ENCODE results near the gene CAMKMT. TPM values are rescaled to one million over a fixed set of nuclear protein-coding genes. Genes with fewer than 3 reads are reported as not detected.

Gene CAMKMT
- total and polyA plus RNA-seq, 2 donors (not counting 1 experiment from before 2014, with no cell fraction given) = 6.2 to 23.3 TPM

DNA sequence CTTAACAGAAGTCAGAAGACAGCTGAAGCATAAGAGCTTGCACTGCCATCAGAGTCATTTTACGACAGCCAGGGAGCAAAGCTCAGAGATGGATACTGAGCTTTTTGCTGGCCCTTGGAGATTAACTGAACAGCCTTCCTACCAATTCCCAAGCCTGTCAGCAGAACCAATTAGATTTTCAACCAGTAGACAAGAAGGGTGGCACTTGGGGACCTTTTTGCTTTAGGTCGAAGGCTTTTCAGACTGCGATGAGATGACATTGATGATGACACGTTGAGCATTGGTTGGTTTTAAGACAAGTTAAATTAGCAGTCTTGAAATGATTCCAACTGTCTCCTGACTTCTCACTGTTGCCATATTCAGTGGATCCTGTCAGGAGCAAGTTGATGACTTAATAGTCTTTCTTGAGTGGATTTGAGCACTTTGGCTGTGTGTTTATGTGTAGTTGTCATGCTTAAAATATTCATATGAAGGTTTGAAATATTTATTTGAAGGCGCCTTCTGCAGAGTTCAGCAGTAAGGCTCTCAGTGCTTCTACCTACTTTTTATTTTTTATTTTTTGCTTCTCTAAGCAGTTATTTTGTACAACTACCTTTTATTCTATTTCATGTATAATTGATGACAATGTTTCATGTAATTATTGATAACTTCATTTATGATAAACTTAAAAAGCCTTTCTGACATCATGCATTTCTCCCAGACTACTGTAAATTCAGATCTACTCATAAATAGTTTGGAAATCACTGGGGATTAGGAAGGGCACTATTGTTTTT, 256.7 kb downstream of the CAMKMT start:
- Histone ChIP-seq H3K36me3 (replicated peaks in 1 of 2; ENCODE audit: control extremely low read depth in 1 of 2, control insufficient read depth in 1 of 2, extremely low read depth in 1 of 2, insufficient read depth in 2 of 2, low read length in 1 of 2) (no peaks in the 10 kb centered on the region), H3K4me3 (ENCODE audit: control extremely low read depth in 1 of 5, extremely low read depth in 1 of 5, insufficient read depth in 1 of 5, low read depth in 2 of 5, low read length in 4 of 5) (no peak overlapping the region), H3K27ac (ENCODE audit: low read length in 2 of 2) (no peak overlapping the region), H3K79me2 (ENCODE audit: control insufficient read depth, insufficient read depth, low read length) (no peaks in the 10 kb centered on the region), H3K9ac (ENCODE audit: low read length) (no peak overlapping the region), H3K4me2 (replicated peaks; ENCODE audit: low read depth, low read length, poor library complexity, severe bottlenecking) (no peak overlapping the region), H3K4me1 (ENCODE audit: control insufficient read depth in 2 of 2, insufficient read depth in 2 of 2, low read length in 2 of 2) (peaks cover 4 to 26% of the 10 kb centered on the region in 2 donors), H3K9me3 (ENCODE audit: control extremely low read depth in 1 of 3, control insufficient read depth in 2 of 3, insufficient read depth in 1 of 3, low read length in 2 of 3) (peaks cover 0 to 3% (median 0%) of the 10 kb centered on the region in 3 donors), H4K20me1 (ENCODE audit: control insufficient read depth, insufficient read depth, low read length, poor library complexity, severe bottlenecking) (no peaks in the 10 kb centered on the region), H3K27me3 (replicated peaks in 1 of 4; ENCODE audit: control extremely low read depth in 1 of 4, control insufficient read depth in 3 of 4, insufficient read depth in 4 of 4, low read length in 3 of 4) (no peaks in the 10 kb centered on the region), H2AFZ (ENCODE audit: insufficient read depth, low read depth, low read length, poor library complexity, severe bottlenecking) (no peak overlapping the region)
- ChIA-PET POLR2A (no interaction called here), CTCF (no interaction called here)
- 90% methylated on average over 1 of the region's 5 CpGs for WGBS (ENCODE audit: insufficient coverage)
- Mint-ChIP-seq H3K9me3 (ENCODE audit: insufficient read depth) (peaks cover 3% of the 10 kb centered on the region), H3K4me1 (peaks cover 6% of the 10 kb centered on the region), H3K4me3 (no peak overlapping the region), H3K27ac (no peak overlapping the region), H3K27me3 (no peaks in the 10 kb centered on the region)
- no peak for ATAC-seq (ENCODE audit: low read depth)
- intact Hi-C loops (cut with micrococcal nuclease) = no loop called here
- no peak for TF ChIP-seq EZH2 (IDR thresholded peaks at IDR 0.05; ENCODE audit: borderline replicate concordance, insufficient read depth, low read depth, low read length, poor library complexity, severe bottlenecking)
- TF ChIP-seq, protein P1, sequence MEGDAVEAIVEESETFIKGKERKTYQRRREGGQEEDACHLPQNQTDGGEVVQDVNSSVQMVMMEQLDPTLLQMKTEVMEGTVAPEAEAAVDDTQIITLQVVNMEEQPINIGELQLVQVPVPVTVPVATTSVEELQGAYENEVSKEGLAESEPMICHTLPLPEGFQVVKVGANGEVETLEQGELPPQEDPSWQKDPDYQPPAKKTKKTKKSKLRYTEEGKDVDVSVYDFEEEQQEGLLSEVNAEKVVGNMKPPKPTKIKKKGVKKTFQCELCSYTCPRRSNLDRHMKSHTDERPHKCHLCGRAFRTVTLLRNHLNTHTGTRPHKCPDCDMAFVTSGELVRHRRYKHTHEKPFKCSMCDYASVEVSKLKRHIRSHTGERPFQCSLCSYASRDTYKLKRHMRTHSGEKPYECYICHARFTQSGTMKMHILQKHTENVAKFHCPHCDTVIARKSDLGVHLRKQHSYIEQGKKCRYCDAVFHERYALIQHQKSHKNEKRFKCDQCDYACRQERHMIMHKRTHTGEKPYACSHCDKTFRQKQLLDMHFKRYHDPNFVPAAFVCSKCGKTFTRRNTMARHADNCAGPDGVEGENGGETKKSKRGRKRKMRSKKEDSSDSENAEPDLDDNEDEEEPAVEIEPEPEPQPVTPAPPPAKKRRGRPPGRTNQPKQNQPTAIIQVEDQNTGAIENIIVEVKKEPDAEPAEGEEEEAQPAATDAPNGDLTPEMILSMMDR (IDR thresholded peaks at IDR 0.05) = no peak
- no peak for DNase-seq

DNA sequence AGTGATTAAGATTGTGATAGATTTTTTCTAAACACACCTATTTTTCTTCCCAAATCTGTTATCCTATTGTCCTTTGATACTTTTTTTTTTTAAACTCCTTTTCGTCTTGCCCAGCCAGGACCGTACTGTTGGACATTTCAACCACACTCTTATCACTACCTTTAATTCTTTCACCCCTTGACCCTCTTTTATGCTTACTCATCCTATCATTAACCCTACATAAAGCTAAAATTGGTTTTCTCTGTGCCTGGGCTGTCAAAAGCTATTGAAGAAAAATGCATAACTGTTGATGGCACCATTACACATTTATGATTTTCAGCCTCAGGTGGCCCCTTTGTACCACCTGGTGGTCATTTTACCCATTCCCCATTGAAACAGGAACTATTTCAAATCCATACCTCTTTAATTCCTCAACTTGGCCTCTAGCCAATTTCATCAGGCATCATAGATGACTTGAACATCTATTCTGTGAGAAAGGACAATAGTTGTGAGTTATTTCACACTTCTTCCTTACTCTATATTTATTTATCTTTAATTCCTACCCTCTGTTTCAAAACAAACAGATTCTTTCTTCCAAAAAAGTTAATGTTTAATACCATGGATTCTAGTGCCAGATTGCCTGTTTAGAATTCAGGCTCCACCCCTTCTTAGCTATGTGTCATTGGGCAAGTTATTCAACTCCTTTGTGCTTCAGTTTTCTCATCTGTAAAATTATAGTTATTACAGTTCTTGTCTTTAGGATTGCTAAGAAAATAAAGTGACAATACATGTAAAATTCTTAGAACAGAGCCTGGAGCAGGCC, 258.6 kb downstream of the CAMKMT start:
- Mint-ChIP-seq H3K4me1 (peaks cover 4% of the 10 kb centered on the region), H3K9me3 (ENCODE audit: insufficient read depth) (peaks cover 3% of the 10 kb centered on the region), H3K4me3 (no peak overlapping the region), H3K27ac (no peak overlapping the region), H3K27me3 (no peaks in the 10 kb centered on the region)
- Histone ChIP-seq H3K36me3 (replicated peaks in 1 of 2; ENCODE audit: control extremely low read depth in 1 of 2, control insufficient read depth in 1 of 2, extremely low read depth in 1 of 2, insufficient read depth in 2 of 2, low read length in 1 of 2) (no peaks in the 10 kb centered on the region), H3K4me1 (ENCODE audit: control insufficient read depth in 2 of 2, insufficient read depth in 2 of 2, low read length in 2 of 2) (peaks cover 4 to 26% of the 10 kb centered on the region in 2 donors), H3K9me3 (ENCODE audit: control extremely low read depth in 1 of 3, control insufficient read depth in 2 of 3, insufficient read depth in 1 of 3, low read length in 2 of 3) (peaks cover 0 to 3% (median 0%) of the 10 kb centered on the region in 3 donors), H3K9ac (ENCODE audit: low read length) (no peak overlapping the region), H3K27me3 (replicated peaks in 1 of 4; ENCODE audit: control extremely low read depth in 1 of 4, control insufficient read depth in 3 of 4, insufficient read depth in 4 of 4, low read length in 3 of 4) (no peaks in the 10 kb centered on the region), H4K20me1 (ENCODE audit: control insufficient read depth, insufficient read depth, low read length, poor library complexity, severe bottlenecking) (no peaks in the 10 kb centered on the region), H3K4me2 (replicated peaks; ENCODE audit: low read depth, low read length, poor library complexity, severe bottlenecking) (no peak overlapping the region), H3K4me3 (ENCODE audit: control extremely low read depth in 1 of 5, extremely low read depth in 1 of 5, insufficient read depth in 1 of 5, low read depth in 2 of 5, low read length in 4 of 5) (no peak overlapping the region), H3K79me2 (ENCODE audit: control insufficient read depth, insufficient read depth, low read length) (no peaks in the 10 kb centered on the region), H3K27ac (ENCODE audit: low read length in 2 of 2) (no peak overlapping the region), H2AFZ (ENCODE audit: insufficient read depth, low read depth, low read length, poor library complexity, severe bottlenecking) (no peak overlapping the region)
- ATAC-seq (ENCODE audit: low read depth) (no peak), DNase-seq (no peak)
- POLR2A ChIA-PET = no interaction called here
- TF ChIP-seq EZH2 (IDR thresholded peaks at IDR 0.05; ENCODE audit: borderline replicate concordance, insufficient read depth, low read depth, low read length, poor library complexity, severe bottlenecking) = no peak
- TF ChIP-seq, protein P1 (IDR thresholded peaks at IDR 0.05) = no peak
- WGBS (ENCODE audit: insufficient coverage) = 100% methylated on average over 2 of the region's 2 CpGs
- CTCF ChIA-PET = no interaction called here
- intact Hi-C loops (cut with micrococcal nuclease) = no loop called here

Data from B cell (primary cell).